ENCODE data around the gene P2RX4. TPM values are rescaled to one million over a fixed set of nuclear protein-coding genes. Genes with fewer than 3 reads are reported as not detected.
"Not testable (repeated sequence)": the region's sequence is repeated elsewhere in the genome, so short reads cannot be mapped to it uniquely, and the experiment has no call there.

Gene P2RX4
- total RNA-seq, 1 donor from 2014 or later, result 9.3 TPM

DNA sequence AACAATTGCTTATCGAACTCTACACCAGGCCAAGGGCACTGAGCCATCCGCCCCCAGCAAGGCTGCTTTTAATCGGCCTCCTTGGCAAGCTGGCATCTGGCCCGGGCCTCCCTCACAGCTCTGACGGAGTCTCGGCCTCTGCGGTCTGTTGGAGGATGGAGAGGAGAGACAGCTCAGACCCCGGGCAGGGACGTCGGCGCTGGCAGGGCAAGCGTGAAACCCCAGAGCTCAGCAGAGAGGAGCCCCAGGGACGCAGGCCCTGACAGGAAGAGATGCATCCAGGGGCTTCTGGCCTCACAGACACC is 69.1 kb downstream of the P2RX4 start:
- DNase-seq, result no peak

DNA sequence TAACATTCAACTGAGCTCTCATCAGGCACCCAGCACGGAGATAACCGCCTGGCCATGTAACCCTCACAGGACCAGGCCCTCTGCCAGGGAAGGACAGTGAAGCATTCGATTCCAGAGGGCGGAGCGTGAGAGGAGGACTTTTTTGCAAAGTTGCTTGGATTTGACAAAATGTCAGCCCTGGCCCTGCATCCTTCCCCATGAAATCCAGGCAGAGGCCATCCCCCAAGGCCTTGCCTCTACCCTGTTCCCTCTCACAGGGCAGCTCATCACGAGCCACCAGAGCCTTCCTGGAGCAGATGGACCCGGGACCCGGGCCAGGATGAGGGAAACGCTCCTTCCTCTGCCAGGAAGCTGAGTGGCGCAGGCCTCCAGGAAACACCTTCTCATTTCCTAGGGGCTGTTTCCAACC is 69.6 kb downstream of the P2RX4 start:
- no peak for DNase-seq

DNA sequence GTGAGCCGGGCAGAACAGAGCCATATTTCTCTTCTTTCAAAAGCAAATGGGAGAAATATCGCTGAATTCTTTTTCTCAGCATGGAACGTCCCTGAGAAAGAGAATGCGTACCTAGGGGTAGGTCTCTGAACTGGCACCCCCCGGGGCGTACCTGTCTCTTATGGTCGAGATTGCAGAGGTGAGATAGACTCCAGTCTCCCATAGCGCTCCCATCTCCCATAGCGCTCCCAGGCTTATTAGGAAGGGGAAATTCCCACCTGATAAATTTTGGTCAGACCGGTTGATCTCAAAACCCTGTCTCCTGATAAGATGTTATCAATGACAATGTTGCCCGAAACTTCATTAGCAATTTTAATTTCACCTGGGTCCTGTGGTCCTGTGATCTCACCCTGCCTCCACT is 70.6 kb downstream of the P2RX4 start:
- not testable (repeated sequence) for DNase-seq

DNA sequence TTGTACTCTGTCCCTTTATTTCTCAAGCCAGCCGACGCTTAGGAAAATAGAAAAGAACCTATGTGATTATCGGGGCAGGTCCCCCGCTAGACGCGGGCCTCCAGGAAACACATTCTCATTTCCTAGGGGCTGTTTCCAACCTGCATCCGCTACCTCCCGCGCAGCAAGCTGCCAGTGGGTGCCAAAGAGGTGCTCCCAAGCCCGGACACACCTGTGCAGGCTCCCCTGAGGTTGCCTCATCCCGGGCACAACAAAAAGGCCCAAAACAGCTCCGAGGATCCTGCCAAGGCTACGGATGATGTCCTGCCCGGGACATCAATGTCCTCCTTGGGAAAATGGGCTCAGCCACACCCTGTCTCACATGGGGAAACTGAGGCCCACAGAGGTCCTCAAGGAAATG is 71.2 kb downstream of the P2RX4 start:
- DNase-seq, result not testable (repeated sequence)

DNA sequence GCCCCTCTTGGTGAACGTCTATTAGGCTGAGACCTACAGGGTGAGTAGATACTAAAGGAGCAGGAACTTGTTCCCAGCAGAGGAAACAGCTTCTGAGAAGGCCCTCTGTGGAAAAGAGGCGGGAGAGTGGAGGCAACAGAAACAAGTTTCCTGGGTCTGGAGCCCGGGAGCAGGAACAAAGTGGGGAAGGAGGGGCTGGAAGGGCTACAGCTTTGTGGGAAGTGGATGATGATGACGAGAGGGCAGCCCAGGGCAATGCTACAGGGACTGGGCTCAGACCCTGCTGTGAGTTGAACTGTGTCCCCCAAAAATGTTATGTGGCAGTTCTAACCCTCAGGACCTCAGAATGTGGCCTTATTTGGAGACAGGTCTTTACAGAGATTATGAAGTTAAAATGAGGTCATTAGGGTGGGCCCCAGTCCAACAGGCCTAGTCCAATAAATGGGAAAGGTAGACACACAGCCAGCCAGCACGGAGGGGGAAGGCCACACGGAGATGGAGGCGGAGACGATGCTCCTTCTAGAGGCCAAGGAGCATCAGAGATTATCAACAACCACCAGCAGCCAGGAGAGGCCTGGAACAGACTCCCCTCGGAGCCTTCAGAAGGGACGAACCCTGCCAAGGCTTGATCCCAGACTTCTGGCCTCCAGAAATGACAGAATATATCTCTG is 72.3 kb downstream of the P2RX4 start:
- DNase-seq, result no peak

DNA sequence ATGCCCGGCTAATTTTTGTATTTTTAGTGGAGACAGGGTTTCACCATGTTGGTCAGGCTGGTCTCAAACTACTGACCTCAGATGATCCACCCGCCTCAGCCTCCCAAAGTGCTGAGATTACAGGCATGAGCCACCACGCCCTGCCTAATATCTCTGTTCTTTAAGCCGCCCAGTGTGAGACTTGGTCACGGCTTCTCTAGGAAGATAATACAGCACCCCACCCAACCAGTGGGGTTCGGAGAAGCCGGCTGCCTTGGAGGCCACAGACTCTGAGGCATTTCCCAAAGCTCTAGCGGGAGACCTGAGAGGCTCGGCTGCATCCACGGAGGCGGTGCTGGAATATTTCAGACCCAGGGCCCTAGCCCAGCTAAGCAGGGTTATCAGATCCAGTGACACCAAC is 73.0 kb downstream of the P2RX4 start:
- not testable (repeated sequence) for DNase-seq

DNA sequence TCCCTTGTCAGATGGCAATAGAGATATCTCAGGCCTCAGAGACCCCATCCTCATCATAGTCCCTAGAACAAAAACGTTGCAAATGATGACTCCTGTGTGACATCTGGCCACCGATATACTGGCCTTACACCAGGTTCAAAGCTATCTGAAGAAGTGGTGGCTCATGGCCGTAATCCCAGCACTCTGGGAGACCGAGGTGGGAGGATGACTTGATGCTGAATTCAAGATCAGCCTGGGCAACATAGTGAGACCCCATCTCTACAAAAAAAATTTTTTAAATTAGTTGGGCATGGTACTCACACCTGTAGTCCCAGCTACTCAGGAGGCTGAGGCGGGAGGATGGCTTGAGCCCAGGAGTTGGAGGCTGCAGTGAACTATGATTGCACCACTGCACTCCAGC is 73.5 kb downstream of the P2RX4 start:
- no peak for DNase-seq

Other genes with a start within 250 kb of the P2RX4 start
- gene HNF1A, start 231.6 kb upstream of the P2RX4 start, total RNA-seq, result not detected
- gene C12orf43, start 193.6 kb upstream of the P2RX4 start, total RNA-seq, result 8.2 TPM
- 0.30 TPM for gene OASL, start 170.9 kb upstream of the P2RX4 start, total RNA-seq
- gene P2RX7, start 77.3 kb upstream of the P2RX4 start, total RNA-seq, result 4.2 TPM
- 18.1 TPM for gene CAMKK2, start 86.6 kb downstream of the P2RX4 start, total RNA-seq
- 134 TPM for gene ANAPC5, start 142.3 kb downstream of the P2RX4 start, total RNA-seq
- 50.0 TPM for gene RNF34, start 190.0 kb downstream of the P2RX4 start, total RNA-seq